ENCODE data around the gene PRTFDC1. TPM values are rescaled to one million over a fixed set of nuclear protein-coding genes. Genes with fewer than 3 reads are reported as not detected.

PRTFDC1 gene
- total RNA-seq, 1 experiment from 2014 or later = 15.8 TPM

DNA sequence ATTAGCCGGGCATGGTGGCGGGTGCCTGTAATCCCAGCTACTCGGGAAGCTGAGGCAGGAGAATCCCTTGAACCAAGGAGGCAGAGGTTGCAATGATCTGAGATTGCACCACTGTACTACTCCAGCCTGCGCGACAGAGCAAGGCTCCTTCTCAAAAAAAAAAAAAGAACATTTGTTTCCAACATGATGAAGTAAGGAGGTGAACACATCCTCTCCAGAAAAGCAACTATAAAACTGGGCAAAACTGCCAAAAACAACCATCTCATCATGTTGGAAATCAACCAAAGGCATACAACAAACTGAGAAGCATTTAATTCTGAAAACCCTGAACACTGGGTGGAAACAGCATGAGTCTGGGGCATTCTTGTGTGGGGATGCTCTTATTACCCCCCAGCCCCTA lies 14.3 kb downstream of the PRTFDC1 start:
- no TSS peak for BruUV-seq (replicated peaks)
- Histone ChIP-seq H3K4me2 (no peak overlapping the region), H3K79me2 (ENCODE audit: low read depth) (no peaks in the 10 kb centered on the region), H3K9me3 (ENCODE audit: insufficient read depth, low read depth) (no peaks in the 10 kb centered on the region), H2AFZ (no peak overlapping the region), H4K20me1 (ENCODE audit: insufficient read depth) (no peaks in the 10 kb centered on the region), H3K27me3 (ENCODE audit: insufficient read depth, low read depth) (no peaks in the 10 kb centered on the region), H3K4me1 (replicated peaks; ENCODE audit: insufficient read depth) (no peaks in the 10 kb centered on the region), H3K4me3 (no peak overlapping the region), H3K36me3 (ENCODE audit: low read depth) (no peaks in the 10 kb centered on the region), H3F3A (ENCODE audit: insufficient read depth, low read depth) (no peaks in the 10 kb centered on the region), H3K9me2 (ENCODE audit: insufficient read depth) (no peaks in the 10 kb centered on the region), H3K27ac (no peak overlapping the region)
- POLR2A ChIA-PET (ENCODE audit: unreplicated experiment) = no interaction called here
- DNase-seq = no peak
- CTCF ChIA-PET = no interaction called here
- TF ChIP-seq EZH2 (IDR thresholded peaks at IDR 0.05; ENCODE audit: low read depth) = no peak
- TF ChIP-seq, protein P1, sequence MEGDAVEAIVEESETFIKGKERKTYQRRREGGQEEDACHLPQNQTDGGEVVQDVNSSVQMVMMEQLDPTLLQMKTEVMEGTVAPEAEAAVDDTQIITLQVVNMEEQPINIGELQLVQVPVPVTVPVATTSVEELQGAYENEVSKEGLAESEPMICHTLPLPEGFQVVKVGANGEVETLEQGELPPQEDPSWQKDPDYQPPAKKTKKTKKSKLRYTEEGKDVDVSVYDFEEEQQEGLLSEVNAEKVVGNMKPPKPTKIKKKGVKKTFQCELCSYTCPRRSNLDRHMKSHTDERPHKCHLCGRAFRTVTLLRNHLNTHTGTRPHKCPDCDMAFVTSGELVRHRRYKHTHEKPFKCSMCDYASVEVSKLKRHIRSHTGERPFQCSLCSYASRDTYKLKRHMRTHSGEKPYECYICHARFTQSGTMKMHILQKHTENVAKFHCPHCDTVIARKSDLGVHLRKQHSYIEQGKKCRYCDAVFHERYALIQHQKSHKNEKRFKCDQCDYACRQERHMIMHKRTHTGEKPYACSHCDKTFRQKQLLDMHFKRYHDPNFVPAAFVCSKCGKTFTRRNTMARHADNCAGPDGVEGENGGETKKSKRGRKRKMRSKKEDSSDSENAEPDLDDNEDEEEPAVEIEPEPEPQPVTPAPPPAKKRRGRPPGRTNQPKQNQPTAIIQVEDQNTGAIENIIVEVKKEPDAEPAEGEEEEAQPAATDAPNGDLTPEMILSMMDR (conservative IDR thresholded peaks at IDR 0.05) = no peak
- intact Hi-C loops (cut with micrococcal nuclease; ENCODE audit: unreplicated experiment) = no loop called here

DNA sequence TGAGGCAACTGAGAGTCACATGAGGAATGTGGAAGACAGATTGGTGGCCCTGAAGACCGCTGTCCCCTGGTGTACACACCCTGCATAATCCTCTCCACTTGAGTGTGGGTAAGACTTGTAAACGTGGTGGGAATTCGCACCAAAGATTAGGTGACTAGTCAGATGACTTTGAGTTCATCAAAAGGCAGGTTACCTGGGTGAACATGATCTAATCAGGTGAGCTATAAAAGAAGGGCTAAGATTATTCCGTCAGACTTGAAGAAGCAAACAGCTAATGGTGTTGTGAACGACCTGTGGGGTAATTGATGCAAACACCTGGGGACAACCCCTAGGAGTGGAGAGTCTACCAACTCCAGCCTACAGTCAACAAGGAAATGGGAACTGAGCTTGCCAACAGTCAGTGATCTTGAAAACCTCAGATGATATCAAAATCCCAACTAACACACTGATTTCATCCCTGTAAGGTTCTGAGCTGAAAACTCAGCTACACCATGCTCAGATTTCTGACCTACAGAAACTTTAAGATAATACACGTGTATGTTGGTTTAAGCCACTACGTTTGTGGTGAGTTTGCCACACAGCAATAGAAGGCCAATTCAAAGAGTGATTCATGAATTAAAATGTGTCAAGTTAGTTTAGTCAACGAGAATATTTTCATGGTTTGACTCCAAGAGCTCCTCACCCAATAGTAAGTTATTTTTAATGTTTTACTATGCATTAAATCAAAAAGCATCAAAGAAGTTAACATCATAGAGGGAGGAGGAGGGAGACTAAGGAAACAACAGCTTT lies 16.7 kb downstream of the PRTFDC1 start:
- no peak overlapping the region for H3K4me3 ChIP-seq
- H3K79me2 ChIP-seq (ENCODE audit: low read depth) = no peaks in the 10 kb centered on the region
- H2AFZ ChIP-seq = no peak overlapping the region
- H3F3A ChIP-seq (ENCODE audit: insufficient read depth, low read depth) = no peaks in the 10 kb centered on the region
- no peaks in the 10 kb centered on the region for H4K20me1 ChIP-seq (ENCODE audit: insufficient read depth)
- ChIA-PET POLR2A (ENCODE audit: unreplicated experiment) (interaction anchor here (0.6 kb wide), 1 partner anchor 110 kb away, joined by 5 read pairs; no protein-coding TSS in a partner anchor), CTCF (no interaction called here)
- H3K4me2 ChIP-seq = no peak overlapping the region
- H3K9me3 ChIP-seq (ENCODE audit: insufficient read depth, low read depth) = no peaks in the 10 kb centered on the region
- H3K9me2 ChIP-seq (ENCODE audit: insufficient read depth) = no peaks in the 10 kb centered on the region
- TF ChIP-seq, protein P1 (conservative IDR thresholded peaks at IDR 0.05) = no peak
- TF ChIP-seq EZH2 (IDR thresholded peaks at IDR 0.05; ENCODE audit: low read depth) = no peak
- no peak for DNase-seq
- H3K27ac ChIP-seq = no peak overlapping the region
- no peaks in the 10 kb centered on the region for H3K4me1 ChIP-seq (replicated peaks; ENCODE audit: insufficient read depth)
- intact Hi-C loops (cut with micrococcal nuclease; ENCODE audit: unreplicated experiment) = no loop called here
- H3K36me3 ChIP-seq (ENCODE audit: low read depth) = no peaks in the 10 kb centered on the region
- H3K27me3 ChIP-seq (ENCODE audit: insufficient read depth, low read depth) = no peaks in the 10 kb centered on the region
- BruUV-seq (replicated peaks) = no TSS peak

DNA sequence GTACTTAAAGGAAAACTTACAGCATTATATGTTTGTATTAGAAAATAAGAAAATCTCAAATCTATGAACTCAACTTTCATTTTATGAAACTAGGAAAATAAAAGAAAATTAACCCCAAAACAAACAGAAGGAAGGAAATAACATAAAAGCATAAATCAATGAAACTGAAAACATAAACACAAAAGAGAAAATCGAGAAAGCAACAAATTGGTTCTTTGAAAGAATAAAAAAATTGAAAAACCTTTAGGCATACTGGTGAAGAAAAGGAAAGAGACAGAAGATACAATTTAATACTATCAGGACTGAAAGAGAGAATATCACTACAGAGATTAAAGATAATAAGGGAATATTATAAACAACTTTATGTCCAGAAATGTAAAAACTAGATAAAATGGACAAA lies 21.2 kb downstream of the PRTFDC1 start:
- Histone ChIP-seq H2AFZ (no peak overlapping the region), H3K4me3 (no peak overlapping the region), H3K27ac (no peak overlapping the region), H3K4me2 (no peak overlapping the region), H3K9me2 (ENCODE audit: insufficient read depth) (no peaks in the 10 kb centered on the region), H3K79me2 (ENCODE audit: low read depth) (no peaks in the 10 kb centered on the region), H4K20me1 (ENCODE audit: insufficient read depth) (no peaks in the 10 kb centered on the region), H3K4me1 (replicated peaks; ENCODE audit: insufficient read depth) (0 out of 2 replicates have a peak, but pooled peaks cover 6% of the 10 kb centered on the region), H3K9me3 (ENCODE audit: insufficient read depth, low read depth) (no peaks in the 10 kb centered on the region), H3K36me3 (ENCODE audit: low read depth) (no peaks in the 10 kb centered on the region), H3K27me3 (ENCODE audit: insufficient read depth, low read depth) (no peaks in the 10 kb centered on the region), H3F3A (ENCODE audit: insufficient read depth, low read depth) (no peaks in the 10 kb centered on the region)
- CTCF ChIA-PET = no interaction called here
- POLR2A ChIA-PET (ENCODE audit: unreplicated experiment) = no interaction called here
- no peak for TF ChIP-seq EZH2 (IDR thresholded peaks at IDR 0.05; ENCODE audit: low read depth)
- TF ChIP-seq, protein P1 (conservative IDR thresholded peaks at IDR 0.05) = no peak
- BruUV-seq (replicated peaks) = no TSS peak
- intact Hi-C loops (cut with micrococcal nuclease; ENCODE audit: unreplicated experiment) = no loop called here
- no peak for DNase-seq
